Stimulated activated CD4-positive, alpha-beta T cell treated with anti-CD3 and anti-CD28 coated beads, Interleukin-1b, Interleukin-23, amount 100 ng/mL, for 48 hours (primary cell): Measurements from ENCODE around the gene TXNL4B.
"Not testable (repeated sequence)": the region's sequence is repeated elsewhere in the genome, so short reads cannot be mapped to it uniquely, and the experiment has no call there.

Experiments
- DNase-seq: peaks from one replicate; pipeline ENCODE4 v3.0.0-alpha.2; 2020

TXNL4B gene

GRCh38 chr16:72111657-72112451 is 18.4 kb upstream of the TXNL4B start:
- DNase-seq = no peak

GRCh38 chr16:72110662-72111615 is 17.5 kb upstream of the TXNL4B start:
- no peak for DNase-seq

- no peak for DNase-seq
Observed at GRCh38 chr16:72109966-72110530, 16.6 kb upstream of the TXNL4B start.

- DNase-seq = no peak
Observed at GRCh38 chr16:72109300-72109699, 15.9 kb upstream of the TXNL4B start.

- DNase-seq = no peak
Observed at GRCh38 chr16:72108353-72109102, 15.1 kb upstream of the TXNL4B start.

- DNase-seq = no peak
Observed at GRCh38 chr16:72107371-72107770, 14.0 kb upstream of the TXNL4B start.

GRCh38 chr16:72105978-72106377 is 12.6 kb upstream of the TXNL4B start:
- DNase-seq = no peak

- no peak for DNase-seq
Observed at GRCh38 chr16:72104905-72105304, 11.5 kb upstream of the TXNL4B start.

- DNase-seq = no peak
Observed at GRCh38 chr16:72101195-72101594, 7.8 kb upstream of the TXNL4B start.

GRCh38 chr16:72099377-72099818 is 6.0 kb upstream of the TXNL4B start:
- peak; percentile 40 for DNase-seq

- DNase-seq = no peak
Observed at GRCh38 chr16:72098936-72099335, 5.5 kb upstream of the TXNL4B start.

- DNase-seq = peak; percentile 59
Observed at GRCh38 chr16:72094266-72094610, 818 bp upstream of the TXNL4B start.

- DNase-seq = no peak
Observed at GRCh38 chr16:72092832-72093447, 480 bp downstream of the TXNL4B start.

- no peak for DNase-seq
Observed at GRCh38 chr16:72091217-72091616, 2.2 kb downstream of the TXNL4B start.

- no peak for DNase-seq
Observed at GRCh38 chr16:72085002-72085401, 8.4 kb downstream of the TXNL4B start.

GRCh38 chr16:72084445-72084844 is 9.0 kb downstream of the TXNL4B start:
- no peak for DNase-seq

GRCh38 chr16:72083778-72084404 is 9.5 kb downstream of the TXNL4B start:
- DNase-seq = no peak

GRCh38 chr16:72076991-72077706 is 16.3 kb downstream of the TXNL4B start:
- not testable (repeated sequence) for DNase-seq

GRCh38 chr16:72075067-72075466 is 18.4 kb downstream of the TXNL4B start:
- DNase-seq = not testable (repeated sequence)

GRCh38 chr16:72073560-72074230 is 19.7 kb downstream of the TXNL4B start:
- no peak for DNase-seq
